Parathyroid adenoma (tissue), 2 donors: ENCODE data around the gene SCN5A.

Experiments used
- H2AFZ ChIP-seq: fragments of 300-600 bp; sonication (generic); one replicate; pipeline ENCODE4 v1.7.0; 2017; ENCODE audit warnings: antibody characterized with exemption, mild to moderate bottlenecking
- H3K27ac ChIP-seq: fragments of 300-600 bp; sonication (generic); one replicate; pipeline ENCODE4 v1.7.0; 2017
- H3K27me3 ChIP-seq: fragments of 300-600 bp; sonication (generic); one replicate; pipeline ENCODE4 v1.7.0; 2017; ENCODE audit warnings: low read length; ENCODE audit not compliant: control insufficient read depth, insufficient read depth
- H3K36me3 ChIP-seq: fragments of 300-600 bp; sonication (generic); one replicate; pipeline ENCODE4 v1.7.0; 2017; ENCODE audit warnings: low read length; ENCODE audit not compliant: control insufficient read depth, insufficient read depth
- H3K4me1 ChIP-seq: fragments of 300-600 bp; sonication (generic); one replicate; pipeline ENCODE4 v1.7.0; 2017; ENCODE audit warnings: control low read depth
- H3K4me2 ChIP-seq: fragments of 300-600 bp; sonication (generic); one replicate; pipeline ENCODE4 v1.7.0; 2017; ENCODE audit warnings: low read length
- H3K4me3 ChIP-seq: fragments of 300-600 bp; sonication (generic); one replicate; pipeline ENCODE4 v1.7.0; 2017; ENCODE audit warnings: low read depth, low read length
- H3K79me2 ChIP-seq: fragments of 300-600 bp; sonication (generic); one replicate; pipeline ENCODE4 v1.7.0; 2017; ENCODE audit warnings: control low read depth
- H3K9ac ChIP-seq: fragments of 300-600 bp; sonication (generic); one replicate; pipeline ENCODE4 v1.7.0; 2017; ENCODE audit warnings: mild to moderate bottlenecking
- H3K9me3 ChIP-seq: fragments of 300-600 bp; sonication (generic); one replicate; pipeline ENCODE4 v1.7.0; 2017; ENCODE audit warnings: low read length; ENCODE audit not compliant: control insufficient read depth
- TF ChIP-seq, protein P1 (sequence below): fragments of 300-600 bp; sonication (generic); IDR thresholded peaks from one replicate; pipeline ENCODE4 v1.7.0; 2017; ENCODE audit warnings: antibody characterized with exemption, mild to moderate bottlenecking
- donor health status: primary hyperparathyroidism.

The SCN5A gene

GRCh38 chr3:38648659-38649499 lies 608 bp downstream of the SCN5A start:
- H3K4me2 ChIP-seq: peak overlapping the region; percentile 64
- H3K9me3 ChIP-seq: no peaks in the 10 kb centered on the region
- no peak overlapping the region for H3K9ac ChIP-seq
- H3K79me2 ChIP-seq: no peaks in the 10 kb centered on the region
- no peak overlapping the region for H3K27ac ChIP-seq
- H3K4me3 ChIP-seq: peak overlapping the region; percentile 20
- no peaks in the 10 kb centered on the region for H3K4me1 ChIP-seq
- H3K27me3 ChIP-seq: no peaks in the 10 kb centered on the region
- no peaks in the 10 kb centered on the region for H3K36me3 ChIP-seq
- TF ChIP-seq, protein P1, sequence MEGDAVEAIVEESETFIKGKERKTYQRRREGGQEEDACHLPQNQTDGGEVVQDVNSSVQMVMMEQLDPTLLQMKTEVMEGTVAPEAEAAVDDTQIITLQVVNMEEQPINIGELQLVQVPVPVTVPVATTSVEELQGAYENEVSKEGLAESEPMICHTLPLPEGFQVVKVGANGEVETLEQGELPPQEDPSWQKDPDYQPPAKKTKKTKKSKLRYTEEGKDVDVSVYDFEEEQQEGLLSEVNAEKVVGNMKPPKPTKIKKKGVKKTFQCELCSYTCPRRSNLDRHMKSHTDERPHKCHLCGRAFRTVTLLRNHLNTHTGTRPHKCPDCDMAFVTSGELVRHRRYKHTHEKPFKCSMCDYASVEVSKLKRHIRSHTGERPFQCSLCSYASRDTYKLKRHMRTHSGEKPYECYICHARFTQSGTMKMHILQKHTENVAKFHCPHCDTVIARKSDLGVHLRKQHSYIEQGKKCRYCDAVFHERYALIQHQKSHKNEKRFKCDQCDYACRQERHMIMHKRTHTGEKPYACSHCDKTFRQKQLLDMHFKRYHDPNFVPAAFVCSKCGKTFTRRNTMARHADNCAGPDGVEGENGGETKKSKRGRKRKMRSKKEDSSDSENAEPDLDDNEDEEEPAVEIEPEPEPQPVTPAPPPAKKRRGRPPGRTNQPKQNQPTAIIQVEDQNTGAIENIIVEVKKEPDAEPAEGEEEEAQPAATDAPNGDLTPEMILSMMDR: no peak
- peak overlapping the region; percentile 9 for H2AFZ ChIP-seq

- Histone ChIP-seq H3K4me2 (no peak overlapping the region), H2AFZ (no peak overlapping the region), H3K36me3 (no peaks in the 10 kb centered on the region), H3K4me3 (no peak overlapping the region), H3K4me1 (no peaks in the 10 kb centered on the region), H3K9me3 (no peaks in the 10 kb centered on the region), H3K27ac (no peak overlapping the region), H3K79me2 (no peaks in the 10 kb centered on the region), H3K27me3 (no peaks in the 10 kb centered on the region), H3K9ac (no peak overlapping the region)
- TF ChIP-seq, protein P1: no peak
These were observed 1.3 kb downstream of the SCN5A start for GRCh38 chr3:38648024-38648658.

- Histone ChIP-seq H3K9me3 (no peaks in the 10 kb centered on the region), H3K79me2 (no peaks in the 10 kb centered on the region), H3K4me1 (no peaks in the 10 kb centered on the region), H3K36me3 (no peaks in the 10 kb centered on the region), H3K9ac (no peak overlapping the region), H3K4me3 (no peak overlapping the region), H3K4me2 (no peak overlapping the region), H3K27ac (no peak overlapping the region), H2AFZ (no peak overlapping the region), H3K27me3 (no peaks in the 10 kb centered on the region)
- TF ChIP-seq, protein P1: no peak
These were observed 2.1 kb downstream of the SCN5A start for GRCh38 chr3:38647217-38647970.

DNA sequence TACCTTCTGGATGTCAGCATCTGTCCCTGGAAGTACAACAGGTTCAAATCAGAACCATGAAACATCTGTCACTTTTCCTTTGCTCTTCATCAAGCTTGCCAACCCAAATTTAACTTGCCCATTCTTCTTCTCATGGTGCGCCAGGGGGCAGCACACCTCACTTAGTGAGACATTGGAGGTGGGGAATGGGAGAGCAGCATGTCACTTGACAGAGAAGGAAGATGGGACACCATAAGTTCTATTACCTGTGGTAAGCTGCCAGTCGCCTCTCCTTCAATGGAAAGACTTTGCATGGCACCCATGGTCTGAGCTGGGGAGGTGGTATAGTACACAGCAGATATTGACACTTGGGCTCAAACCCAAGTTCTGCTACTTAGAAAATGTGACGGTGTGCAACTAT lies 2.9 kb downstream of the SCN5A start:
- H3K27ac ChIP-seq: no peak overlapping the region

More for the DNA sequence above, 2.9 kb downstream of the SCN5A start:
- Histone ChIP-seq H3K4me3 (no peak overlapping the region), H3K79me2 (no peaks in the 10 kb centered on the region), H3K27me3 (no peaks in the 10 kb centered on the region), H3K9me3 (no peaks in the 10 kb centered on the region), H3K9ac (no peak overlapping the region), H3K36me3 (no peaks in the 10 kb centered on the region), H3K4me2 (no peak overlapping the region), H2AFZ (no peak overlapping the region), H3K4me1 (no peaks in the 10 kb centered on the region)
- TF ChIP-seq, protein P1: no peak
